Sigmoid colon (tissue), 3 donors: Measurements from ENCODE around the gene MCHR2.

Source experiments
- CTCF ChIP-seq, 4 experiments: fragments of 450-650 bp in 3 of 4; fragments of 200-600 bp in 1 of 4; IDR thresholded peaks; one replicate each; pipeline ENCODE4 v1.5.1; 2016 to 2019; ENCODE audit warnings: antibody characterized with exemption in 4 of 4, mild to moderate bottlenecking in 3 of 4, moderate library complexity in 2 of 4
- POLR2A ChIP-seq, 2 donors: fragments of 450-650 bp; IDR thresholded peaks; one replicate each; pipeline ENCODE4 v1.6.1; 2016; ENCODE audit warnings: antibody characterized with exemption in 2 of 2, mild to moderate bottlenecking in 2 of 2, moderate library complexity in 2 of 2

- TF ChIP-seq CTCF (IDR thresholded peaks at IDR 0.05) (no peak), POLR2A (IDR thresholded peaks at IDR 0.05) (no peak)
These were observed 884 bp downstream of the MCHR2 start for GRCh38 chr6:99993146-99993532.
